ENCODE data around the gene MGMT. TPM values are rescaled to one million over a fixed set of nuclear protein-coding genes. Genes with fewer than 3 reads are reported as not detected.

Gene MGMT
- total RNA-seq, result 4.9 and 9.5 TPM in 2 replicates

DNA sequence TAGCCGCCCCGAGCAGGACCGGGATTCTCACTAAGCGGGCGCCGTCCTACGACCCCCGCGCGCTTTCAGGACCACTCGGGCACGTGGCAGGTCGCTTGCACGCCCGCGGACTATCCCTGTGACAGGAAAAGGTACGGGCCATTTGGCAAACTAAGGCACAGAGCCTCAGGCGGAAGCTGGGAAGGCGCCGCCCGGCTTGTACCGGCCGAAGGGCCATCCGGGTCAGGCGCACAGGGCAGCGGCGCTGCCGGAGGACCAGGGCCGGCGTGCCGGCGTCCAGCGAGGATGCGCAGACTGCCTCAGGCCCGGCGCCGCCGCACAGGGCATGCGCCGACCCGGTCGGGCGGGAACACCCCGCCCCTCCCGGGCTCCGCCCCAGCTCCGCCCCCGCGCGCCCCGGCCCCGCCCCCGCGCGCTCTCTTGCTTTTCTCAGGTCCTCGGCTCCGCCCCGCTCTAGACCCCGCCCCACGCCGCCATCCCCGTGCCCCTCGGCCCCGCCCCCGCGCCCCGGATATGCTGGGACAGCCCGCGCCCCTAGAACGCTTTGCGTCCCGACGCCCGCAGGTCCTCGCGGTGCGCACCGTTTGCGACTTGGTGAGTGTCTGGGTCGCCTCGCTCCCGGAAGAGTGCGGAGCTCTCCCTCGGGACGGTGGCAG is at the start of gene MGMT:
MGMT (plus strand) TSS at position 539 of the 656 bp plus-strand sequence.

